ENCODE data around the gene VSTM2B.

Gene VSTM2B

GRCh38 chr19:29579308-29579910, 53.6 kb downstream of the VSTM2B start:
- TF ChIP-seq SIN3A (IDR thresholded peaks at IDR 0.05; ENCODE audit: borderline replicate concordance, insufficient read depth, low read length) = no peak

GRCh38 chr19:29581398-29581797, 55.6 kb downstream of the VSTM2B start:
- TF ChIP-seq POLR2AphosphoS5 (IDR thresholded peaks at IDR 0.05; ENCODE audit: low read depth, low read length) (no peak), FOXP2 (optimal IDR thresholded peaks at IDR 0.05; ENCODE audit: borderline replicate concordance, extremely low read depth, extremely low read length, insufficient read depth) (no peak), SIN3A (IDR thresholded peaks at IDR 0.05; ENCODE audit: borderline replicate concordance, insufficient read depth, low read length) (no peak)

- TF ChIP-seq POLR2AphosphoS5 (IDR thresholded peaks at IDR 0.05; ENCODE audit: low read depth, low read length) (no peak), TAF1 (IDR thresholded peaks at IDR 0.05; ENCODE audit: borderline replicate concordance, insufficient read depth, low read length) (no peak), REST (IDR thresholded peaks at IDR 0.05; ENCODE audit: insufficient read depth in 1 of 2, low read depth in 2 of 2, low read length in 2 of 2) (no peak), SIN3A (IDR thresholded peaks at IDR 0.05; ENCODE audit: borderline replicate concordance, insufficient read depth, low read length) (no peak), FOXP2 (optimal IDR thresholded peaks at IDR 0.05; ENCODE audit: borderline replicate concordance, extremely low read depth, extremely low read length, insufficient read depth) (no peak)
Measured at GRCh38 chr19:29583196-29583999, 57.6 kb downstream of the VSTM2B start.

GRCh38 chr19:29586401-29586800, 60.6 kb downstream of the VSTM2B start:
- TF ChIP-seq FOXP2 (optimal IDR thresholded peaks at IDR 0.05; ENCODE audit: borderline replicate concordance, extremely low read depth, extremely low read length, insufficient read depth) (no peak), REST (IDR thresholded peaks at IDR 0.05; ENCODE audit: insufficient read depth in 1 of 2, low read depth in 2 of 2, low read length in 2 of 2) (no peak), TAF1 (IDR thresholded peaks at IDR 0.05; ENCODE audit: borderline replicate concordance, insufficient read depth, low read length) (no peak), SIN3A (IDR thresholded peaks at IDR 0.05; ENCODE audit: borderline replicate concordance, insufficient read depth, low read length) (no peak), POLR2AphosphoS5 (IDR thresholded peaks at IDR 0.05; ENCODE audit: low read depth, low read length) (no peak)

GRCh38 chr19:29587059-29587458, 61.3 kb downstream of the VSTM2B start:
- TF ChIP-seq REST (IDR thresholded peaks at IDR 0.05; ENCODE audit: insufficient read depth in 1 of 2, low read depth in 2 of 2, low read length in 2 of 2) = no peak
- TF ChIP-seq POLR2AphosphoS5 (IDR thresholded peaks at IDR 0.05; ENCODE audit: low read depth, low read length) = no peak
- TF ChIP-seq TAF1 (IDR thresholded peaks at IDR 0.05; ENCODE audit: borderline replicate concordance, insufficient read depth, low read length) = no peak
- TF ChIP-seq FOXP2 (optimal IDR thresholded peaks at IDR 0.05; ENCODE audit: borderline replicate concordance, extremely low read depth, extremely low read length, insufficient read depth) = no peak
- no peak for TF ChIP-seq SIN3A (IDR thresholded peaks at IDR 0.05; ENCODE audit: borderline replicate concordance, insufficient read depth, low read length)

- TF ChIP-seq POLR2AphosphoS5 (IDR thresholded peaks at IDR 0.05; ENCODE audit: low read depth, low read length) (no peak), FOXP2 (optimal IDR thresholded peaks at IDR 0.05; ENCODE audit: borderline replicate concordance, extremely low read depth, extremely low read length, insufficient read depth) (no peak), TAF1 (IDR thresholded peaks at IDR 0.05; ENCODE audit: borderline replicate concordance, insufficient read depth, low read length) (no peak), SIN3A (IDR thresholded peaks at IDR 0.05; ENCODE audit: borderline replicate concordance, insufficient read depth, low read length) (no peak), REST (IDR thresholded peaks at IDR 0.05; ENCODE audit: insufficient read depth in 1 of 2, low read depth in 2 of 2, low read length in 2 of 2) (no peak)
Measured at GRCh38 chr19:29587518-29587986, 61.8 kb downstream of the VSTM2B start.
